ENCODE results near the gene KLLN. TPM values are rescaled to one million over a fixed set of nuclear protein-coding genes. Genes with fewer than 3 reads are reported as not detected.

KLLN gene
- total RNA-seq, 1 experiment from 2014 or later, result 1.3 TPM

- intact Hi-C loops (cut with micrococcal nuclease; ENCODE audit: unreplicated experiment) (no loop called here), in situ Hi-C loops (cut with HindIII; ENCODE audit: low pct_unique_long_range_greater_than_20kb, low sequenced_read_pairs) (no loop called here)
- no peak for ATAC-seq
- Histone ChIP-seq H3K4me1 (ENCODE audit: control insufficient read depth, insufficient read depth, low read length) (peaks cover 4% of the 10 kb centered on the region; the same call in 1 of the 2 replicates), H3K9me3 (ENCODE audit: control insufficient read depth, insufficient read depth, low read depth, low read length) (no peaks in the 10 kb centered on the region), H3K36me3 (ENCODE audit: control insufficient read depth, insufficient read depth, low read length) (no peaks in the 10 kb centered on the region), H3K27me3 (ENCODE audit: control insufficient read depth, insufficient read depth, low read length) (no peaks in the 10 kb centered on the region), H3K4me3 (ENCODE audit: low read depth in 2 of 2, low read length in 2 of 2) (no peak overlapping the region), H3K27ac (ENCODE audit: low read length) (no peak overlapping the region)
- ChIA-PET POLR2A (no interaction called here), CTCF (no interaction called here)
- BruUV-seq (replicated peaks), result no TSS peak
- no peak for DNase-seq (ENCODE audit: low read depth, low spot score)
- TF ChIP-seq POLR2AphosphoS5 (IDR thresholded peaks at IDR 0.05; ENCODE audit: low read depth, low read length), result no peak
Observed at GRCh38 chr10:87837445-87837844, 25.9 kb downstream of the KLLN start.

- in situ Hi-C loops (cut with HindIII; ENCODE audit: low pct_unique_long_range_greater_than_20kb, low sequenced_read_pairs), result no loop called here
- H3K9me3 ChIP-seq (ENCODE audit: control insufficient read depth, insufficient read depth, low read depth, low read length), result no peaks in the 10 kb centered on the region
- TF ChIP-seq SIN3A (IDR thresholded peaks at IDR 0.05; ENCODE audit: borderline replicate concordance, insufficient read depth, low read depth, low read length) (no peak), CTCF (IDR thresholded peaks at IDR 0.05) (no peak), POLR2AphosphoS5 (IDR thresholded peaks at IDR 0.05; ENCODE audit: low read depth, low read length) (no peak), REST (IDR thresholded peaks at IDR 0.05; ENCODE audit: insufficient read depth in 1 of 2, low read depth in 2 of 2, low read length in 1 of 2) (no peak), TCF7L2 (IDR thresholded peaks at IDR 0.05; ENCODE audit: low read depth, low read length) (no peak)
- intact Hi-C loops (cut with micrococcal nuclease; ENCODE audit: unreplicated experiment), result no loop called here
- DNase-seq (ENCODE audit: low read depth, low spot score), result no peak
- no TSS peak for BruUV-seq (replicated peaks)
- H3K27ac ChIP-seq (ENCODE audit: low read length), result no peak overlapping the region
- ChIA-PET CTCF (no interaction called here), POLR2A (no interaction called here)
- H3K4me1 ChIP-seq (ENCODE audit: control insufficient read depth, insufficient read depth, low read length), result no peaks in the 10 kb centered on the region
- no peaks in the 10 kb centered on the region for H3K36me3 ChIP-seq (ENCODE audit: control insufficient read depth, insufficient read depth, low read length)
- no peaks in the 10 kb centered on the region for H3K27me3 ChIP-seq (ENCODE audit: control insufficient read depth, insufficient read depth, low read length)
- ATAC-seq, result no peak
- H3K4me3 ChIP-seq (ENCODE audit: low read depth in 2 of 2, low read length in 2 of 2), result no peak overlapping the region
Observed at GRCh38 chr10:87836098-87836497, 27.2 kb downstream of the KLLN start.

- ChIA-PET CTCF (no interaction called here), POLR2A (no interaction called here)
- Histone ChIP-seq H3K27ac (ENCODE audit: low read length) (no peak overlapping the region), H3K4me3 (ENCODE audit: low read depth in 2 of 2, low read length in 2 of 2) (no peak overlapping the region), H3K27me3 (ENCODE audit: control insufficient read depth, insufficient read depth, low read length) (no peaks in the 10 kb centered on the region), H3K4me1 (ENCODE audit: control insufficient read depth, insufficient read depth, low read length) (no peaks in the 10 kb centered on the region), H3K9me3 (ENCODE audit: control insufficient read depth, insufficient read depth, low read depth, low read length) (no peaks in the 10 kb centered on the region), H3K36me3 (ENCODE audit: control insufficient read depth, insufficient read depth, low read length) (no peaks in the 10 kb centered on the region)
- no TSS peak for BruUV-seq (replicated peaks)
- in situ Hi-C loops (cut with HindIII; ENCODE audit: low pct_unique_long_range_greater_than_20kb, low sequenced_read_pairs) (no loop called here), intact Hi-C loops (cut with micrococcal nuclease; ENCODE audit: unreplicated experiment) (no loop called here)
- ATAC-seq, result no peak
- TF ChIP-seq CTCF (IDR thresholded peaks at IDR 0.05) (no peak), SIN3A (IDR thresholded peaks at IDR 0.05; ENCODE audit: borderline replicate concordance, insufficient read depth, low read depth, low read length) (no peak), POLR2AphosphoS5 (IDR thresholded peaks at IDR 0.05; ENCODE audit: low read depth, low read length) (no peak), REST (IDR thresholded peaks at IDR 0.05; ENCODE audit: insufficient read depth in 1 of 2, low read depth in 2 of 2, low read length in 1 of 2) (no peak), TCF7L2 (IDR thresholded peaks at IDR 0.05; ENCODE audit: low read depth, low read length) (no peak)
- no peak for DNase-seq (ENCODE audit: low read depth, low spot score)
Observed at GRCh38 chr10:87829986-87830729, 33.2 kb downstream of the KLLN start.
